Fibroblast of upper back skin (primary cell): Measurements from ENCODE around the gene KRTAP4-6.
A peak's percentile ranks its signal among the peaks of the same experiment; 100 is the strongest.
"Not testable (repeated sequence)": the region's sequence is repeated elsewhere in the genome, so short reads cannot be mapped to it uniquely, and the experiment has no call there.

Experiments used
- DNase-seq: peaks from one replicate; pipeline ENCODE4 v3.0.0-alpha.2; 2013

The KRTAP4-6 gene

GRCh38 chr17:41140360-41141131 is at the start of gene KRTAP4-6:
Gene KRTAP4-6, minus strand, starts transcription at chr17:41140544. Its CDS starts 57 bp downstream, at chr17:41140487.
- DNase-seq, result peak; percentile 96

- DNase-seq, result not testable (repeated sequence)
Measured at GRCh38 chr17:41189837-41190318, 49.5 kb upstream of the KRTAP4-6 start, which contains the start of gene KRTAP9-1. Gene KRTAP9-1, plus strand, starts transcription at chr17:41189887. Its CDS starts 0 bp downstream, at chr17:41189887.

GRCh38 chr17:41186872-41187271 is 46.5 kb upstream of the KRTAP4-6 start:
- DNase-seq, result no peak

- DNase-seq, result no peak
Measured at GRCh38 chr17:41185001-41185400, 44.7 kb upstream of the KRTAP4-6 start.

- no peak for DNase-seq
Measured at GRCh38 chr17:41184480-41184961, 44.2 kb upstream of the KRTAP4-6 start, which contains the start of gene KRTAP4-1. Gene KRTAP4-1, minus strand, starts transcription at chr17:41184911. Its CDS starts 57 bp downstream, at chr17:41184854.

GRCh38 chr17:41178843-41179616 is 38.7 kb upstream of the KRTAP4-6 start:
- peak; percentile 25 for DNase-seq

GRCh38 chr17:41178341-41178740 is 38.0 kb upstream of the KRTAP4-6 start:
- DNase-seq, result peak; percentile 22

- DNase-seq, result no peak
Measured at GRCh38 chr17:41177727-41178271, 37.5 kb upstream of the KRTAP4-6 start, which contains the start of gene KRTAP4-2. Gene KRTAP4-2, minus strand, starts transcription at chr17:41178221. Its CDS starts 57 bp downstream, at chr17:41178164.

GRCh38 chr17:41176744-41177387 is 36.5 kb upstream of the KRTAP4-6 start:
- DNase-seq, result no peak

GRCh38 chr17:41171886-41172285 is 31.5 kb upstream of the KRTAP4-6 start:
- peak; percentile 46 for DNase-seq

- no peak for DNase-seq
Measured at GRCh38 chr17:41168121-41168520, 27.8 kb upstream of the KRTAP4-6 start, which contains the start of gene KRTAP4-3. Gene KRTAP4-3, minus strand, starts transcription at chr17:41168221. Its CDS starts 49 bp downstream, at chr17:41168172.

- no peak for DNase-seq
Measured at GRCh38 chr17:41167561-41167960, 27.2 kb upstream of the KRTAP4-6 start.

GRCh38 chr17:41163828-41164227 is 23.5 kb upstream of the KRTAP4-6 start:
- DNase-seq, result no peak

GRCh38 chr17:41160648-41161047 is 20.3 kb upstream of the KRTAP4-6 start, which contains the start of gene KRTAP4-4:
Gene KRTAP4-4, minus strand, starts transcription at chr17:41160748. Its CDS starts 57 bp downstream, at chr17:41160691.
- no peak for DNase-seq

GRCh38 chr17:41160190-41160589 is 19.8 kb upstream of the KRTAP4-6 start:
- not testable (repeated sequence) for DNase-seq

- DNase-seq, result no peak
Measured at GRCh38 chr17:41153856-41154255, 13.5 kb upstream of the KRTAP4-6 start.

GRCh38 chr17:41151525-41151924 is 11.2 kb upstream of the KRTAP4-6 start:
- DNase-seq, result no peak

- no peak for DNase-seq
Measured at GRCh38 chr17:41150026-41150425, 9.7 kb upstream of the KRTAP4-6 start.

GRCh38 chr17:41149652-41149985 is 9.3 kb upstream of the KRTAP4-6 start, which contains the start of gene KRTAP4-5:
Gene KRTAP4-5, minus strand, starts transcription at chr17:41149825. Its CDS starts 58 bp downstream, at chr17:41149767.
- DNase-seq, result no peak

GRCh38 chr17:41148971-41149651 is 8.8 kb upstream of the KRTAP4-6 start:
- not testable (repeated sequence) for DNase-seq

GRCh38 chr17:41147531-41148204 is 7.3 kb upstream of the KRTAP4-6 start:
- no peak for DNase-seq
